Measurements from ENCODE around the gene HSD11B1.

DNA sequence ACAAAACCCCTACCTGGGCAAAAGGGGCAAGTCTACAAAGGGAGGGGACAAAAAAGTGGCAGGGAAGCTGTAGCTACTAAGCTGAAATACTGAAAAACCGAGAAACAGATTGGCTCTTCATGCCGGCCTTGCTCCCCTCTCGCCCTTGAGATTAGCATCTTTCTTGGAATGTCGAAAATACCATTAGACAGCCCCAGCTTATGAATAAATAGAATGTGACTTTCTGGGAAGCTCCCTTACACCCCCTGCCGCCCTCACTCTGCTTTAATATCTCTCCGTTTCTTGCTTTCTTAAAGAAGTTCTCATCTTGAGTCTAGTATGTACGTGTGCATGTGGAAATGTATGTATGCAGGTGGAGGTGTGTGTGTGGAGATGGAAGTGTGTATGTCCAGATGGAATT lies 65.3 kb downstream of the HSD11B1 start:
- TF ChIP-seq, protein P1, sequence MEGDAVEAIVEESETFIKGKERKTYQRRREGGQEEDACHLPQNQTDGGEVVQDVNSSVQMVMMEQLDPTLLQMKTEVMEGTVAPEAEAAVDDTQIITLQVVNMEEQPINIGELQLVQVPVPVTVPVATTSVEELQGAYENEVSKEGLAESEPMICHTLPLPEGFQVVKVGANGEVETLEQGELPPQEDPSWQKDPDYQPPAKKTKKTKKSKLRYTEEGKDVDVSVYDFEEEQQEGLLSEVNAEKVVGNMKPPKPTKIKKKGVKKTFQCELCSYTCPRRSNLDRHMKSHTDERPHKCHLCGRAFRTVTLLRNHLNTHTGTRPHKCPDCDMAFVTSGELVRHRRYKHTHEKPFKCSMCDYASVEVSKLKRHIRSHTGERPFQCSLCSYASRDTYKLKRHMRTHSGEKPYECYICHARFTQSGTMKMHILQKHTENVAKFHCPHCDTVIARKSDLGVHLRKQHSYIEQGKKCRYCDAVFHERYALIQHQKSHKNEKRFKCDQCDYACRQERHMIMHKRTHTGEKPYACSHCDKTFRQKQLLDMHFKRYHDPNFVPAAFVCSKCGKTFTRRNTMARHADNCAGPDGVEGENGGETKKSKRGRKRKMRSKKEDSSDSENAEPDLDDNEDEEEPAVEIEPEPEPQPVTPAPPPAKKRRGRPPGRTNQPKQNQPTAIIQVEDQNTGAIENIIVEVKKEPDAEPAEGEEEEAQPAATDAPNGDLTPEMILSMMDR (IDR thresholded peaks at IDR 0.05): no peak
- TF ChIP-seq POLR2A (IDR thresholded peaks at IDR 0.05): no peak

Measured in Peyer's patch (tissue), 4 donors.